HEK293 (cell line): ENCODE results near the gene CD44.

Experiments used
- CTCF ChIA-PET: fragments of 350-600 bp; formaldehyde crosslinking; extraction: SDS; loops from one replicate; lab custom pipeline; 2021; ENCODE audit warnings: antibody characterized with exemption; lab: Yijun Ruan, JAX
- POLR2A ChIA-PET: fragments of 300-600 bp; formaldehyde crosslinking; extraction: SDS; loops from one replicate; lab custom pipeline; 2020; ENCODE audit warnings: antibody characterized with exemption, inconsistent platforms; lab: Yijun Ruan, JAX
- H3K27ac ChIP-seq: fragments of 200-500 bp; sonication (Bioruptor generic); 2 replicates; pipeline ENCODE4 v1.5.1; 2014; ENCODE audit warnings: low read depth, low read length, control low read depth, inconsistent platforms; ENCODE audit errors: extremely low read depth
- H3K36me3 ChIP-seq, 2 experiments: fragments of 200-500 bp in 1 of 2; sonication (Bioruptor generic) in 1 of 2; 1 replicate in 1 of 2; 2 replicates in 1 of 2; pipeline ENCODE4 v1.5.1; 2014 to 2017; ENCODE audit warnings: inconsistent platforms in 2 of 2, low read length in 2 of 2; ENCODE audit not compliant: control insufficient read depth in 2 of 2, insufficient read depth in 1 of 2
- H3K4me1 ChIP-seq: fragments of 200-500 bp; sonication (Bioruptor generic); 2 replicates; pipeline ENCODE4 v1.5.1; 2014; ENCODE audit warnings: mild to moderate bottlenecking, low read length, inconsistent platforms; ENCODE audit not compliant: control insufficient read depth, insufficient read depth
- H3K4me3 ChIP-seq: 2 replicates; pipeline ENCODE4 v1.5.1; 2011; ENCODE audit warnings: low read depth, mild to moderate bottlenecking, control low read depth, low read length, moderate library complexity
- H3K9me3 ChIP-seq: fragments of 200-500 bp; sonication (Bioruptor generic); 2 replicates; pipeline ENCODE4 v1.5.1; 2014; ENCODE audit warnings: low read depth, low read length, inconsistent platforms; ENCODE audit not compliant: control insufficient read depth, insufficient read depth
- INSM2 ChIP-seq: fragments of 450-650 bp; formaldehyde crosslinking; IDR thresholded peaks from 2 replicates; pipeline ENCODE4 v1.5.1; 2016; ENCODE audit warnings: missing biosample characterization, missing genetic modification characterization
- KLF8 ChIP-seq: fragments of 450-650 bp; formaldehyde crosslinking; IDR thresholded peaks from 2 replicates; pipeline ENCODE4 v1.5.1; 2016; ENCODE audit warnings: missing biosample characterization, missing genetic modification characterization
- OSR2 ChIP-seq: fragments of 450-650 bp; formaldehyde crosslinking; IDR thresholded peaks from 2 replicates; pipeline ENCODE4 v1.5.1; 2016; ENCODE audit warnings: missing biosample characterization, missing genetic modification characterization
- PBX3 ChIP-seq: sonication (generic); formaldehyde crosslinking; IDR thresholded peaks from 2 replicates; pipeline ENCODE4 v1.8.1; 2022; ENCODE audit warnings: mild to moderate bottlenecking, moderate library complexity, missing genetic modification reagents
- PRDM1 ChIP-seq: fragments of 450-650 bp; formaldehyde crosslinking; IDR thresholded peaks from 2 replicates; pipeline ENCODE4; 2016; ENCODE audit warnings: missing biosample characterization, missing genetic modification characterization
- RBAK ChIP-seq: fragments of 450-650 bp; formaldehyde crosslinking; IDR thresholded peaks from 2 replicates; pipeline ENCODE4 v1.5.1; 2016; ENCODE audit warnings: missing biosample characterization, missing genetic modification characterization
- SP2 ChIP-seq: fragments of 450-650 bp; formaldehyde crosslinking; IDR thresholded peaks from 2 replicates; pipeline ENCODE4 v1.5.1; 2016; ENCODE audit warnings: missing biosample characterization, missing genetic modification characterization
- SP3 ChIP-seq: fragments of 450-650 bp; formaldehyde crosslinking; IDR thresholded peaks from 2 replicates; pipeline ENCODE4 v1.5.1; 2016; ENCODE audit warnings: missing biosample characterization, missing genetic modification characterization
- ZBTB11 ChIP-seq: fragments of 450-650 bp; formaldehyde crosslinking; conservative IDR thresholded peaks from 2 replicates; pipeline ENCODE4 v1.5.1; 2016; ENCODE audit warnings: low read depth, missing biosample characterization, missing genetic modification characterization
- ZBTB17 ChIP-seq: fragments of 450-650 bp; formaldehyde crosslinking; IDR thresholded peaks from 2 replicates; pipeline ENCODE4 v1.5.1; 2016; ENCODE audit warnings: missing biosample characterization, missing genetic modification characterization
- ZBTB48 ChIP-seq: fragments of 450-650 bp; formaldehyde crosslinking; IDR thresholded peaks from 2 replicates; pipeline ENCODE4 v1.5.1; 2016; ENCODE audit warnings: missing biosample characterization, missing genetic modification characterization
- ZNF112 ChIP-seq: fragments of 450-650 bp; formaldehyde crosslinking; IDR thresholded peaks from 2 replicates; pipeline ENCODE4 v1.5.0; 2017; ENCODE audit warnings: missing biosample characterization, missing genetic modification characterization
- ZNF175 ChIP-seq: fragments of 450-650 bp; formaldehyde crosslinking; IDR thresholded peaks from 2 replicates; pipeline ENCODE4 v1.5.1; 2016; ENCODE audit warnings: missing biosample characterization, missing genetic modification characterization
- ZNF19 ChIP-seq: fragments of 450-650 bp; formaldehyde crosslinking; IDR thresholded peaks from 2 replicates; pipeline ENCODE4; 2016; ENCODE audit warnings: missing biosample characterization, missing genetic modification characterization, low read depth
- ZNF221 ChIP-seq: fragments of 450-650 bp; formaldehyde crosslinking; IDR thresholded peaks from 2 replicates; pipeline ENCODE4 v1.5.1; 2017; ENCODE audit warnings: missing biosample characterization, missing genetic modification characterization, borderline replicate concordance
- ZNF24 ChIP-seq: fragments of 450-650 bp; formaldehyde crosslinking; IDR thresholded peaks from 2 replicates; pipeline ENCODE4 v1.5.1; 2016; ENCODE audit warnings: missing biosample characterization, missing genetic modification characterization
- ZNF248 ChIP-seq: fragments of 450-650 bp; formaldehyde crosslinking; IDR thresholded peaks from 2 replicates; pipeline ENCODE4 v1.5.1; 2017; ENCODE audit warnings: missing biosample characterization, missing genetic modification characterization
- ZNF302 ChIP-seq: fragments of 450-650 bp; formaldehyde crosslinking; IDR thresholded peaks from 2 replicates; pipeline ENCODE4 v1.5.1; 2016; ENCODE audit warnings: missing biosample characterization, missing genetic modification characterization, low read depth
- ZNF558 ChIP-seq: fragments of 450-650 bp; formaldehyde crosslinking; IDR thresholded peaks from 2 replicates; pipeline ENCODE4 v1.5.1; 2016; ENCODE audit warnings: missing biosample characterization, missing genetic modification characterization
- ZNF580 ChIP-seq: fragments of 450-650 bp; formaldehyde crosslinking; IDR thresholded peaks from 2 replicates; pipeline ENCODE4 v1.5.1; 2016; ENCODE audit warnings: missing biosample characterization, missing genetic modification characterization
- ZNF658 ChIP-seq: fragments of 450-650 bp; formaldehyde crosslinking; IDR thresholded peaks from 2 replicates; pipeline ENCODE4; 2016; ENCODE audit warnings: missing biosample characterization, missing genetic modification characterization
- ZNF660 ChIP-seq: fragments of 450-650 bp; IDR thresholded peaks from 2 replicates; pipeline ENCODE4 v1.5.1; 2018; ENCODE audit warnings: missing biosample characterization, mild to moderate bottlenecking, missing genetic modification characterization
- ZNF837 ChIP-seq: fragments of 450-650 bp; formaldehyde crosslinking; IDR thresholded peaks from 2 replicates; pipeline ENCODE4 v1.5.1; 2016; ENCODE audit warnings: missing biosample characterization, missing genetic modification characterization
- ZSCAN5A ChIP-seq: fragments of 450-650 bp; formaldehyde crosslinking; IDR thresholded peaks from 2 replicates; pipeline ENCODE4 v1.5.1; 2016; ENCODE audit warnings: missing biosample characterization, missing genetic modification characterization

CD44 gene

GRCh38 chr11:35215945-35216344 lies 77.0 kb downstream of the CD44 start (continued):
- no peak for TF ChIP-seq ZBTB11 (tag by site-specific recombination)
- no peak for TF ChIP-seq ZNF580 (tag by site-specific recombination)

GRCh38 chr11:35216962-35217678 lies 78.1 kb downstream of the CD44 start:
- POLR2A ChIA-PET, result no interaction called here
- H3K4me1 ChIP-seq, result no peaks in the 10 kb centered on the region
- TF ChIP-seq ZNF302 (no peak), KLF8 (tag by site-specific recombination) (no peak), ZNF558 (tag by site-specific recombination) (no peak), ZNF112 (tag by site-specific recombination) (no peak), ZNF837 (tag by site-specific recombination) (no peak), ZBTB17 (tag by site-specific recombination) (no peak), ZNF248 (tag by site-specific recombination) (no peak), INSM2 (tag by site-specific recombination) (no peak), ZSCAN5A (tag by site-specific recombination) (no peak), SP3 (tag by site-specific recombination) (no peak)
- H3K27ac ChIP-seq, result no peak overlapping the region
- no peaks in the 10 kb centered on the region for H3K36me3 ChIP-seq
- H3K9me3 ChIP-seq, result no peaks in the 10 kb centered on the region
- no peak overlapping the region for H3K4me3 ChIP-seq
- CTCF ChIA-PET, result interaction anchor here (1.1 to 1.2 kb wide), 2 partner anchors 13 to 18 kb away, joined by 3 read pairs; no protein-coding TSS in a partner anchor

GRCh38 chr11:35218956-35219355 lies 80.0 kb downstream of the CD44 start:
- CTCF ChIA-PET, result no interaction called here
- Histone ChIP-seq H3K27ac (no peak overlapping the region), H3K9me3 (no peaks in the 10 kb centered on the region), H3K36me3 (no peaks in the 10 kb centered on the region), H3K4me1 (no peaks in the 10 kb centered on the region), H3K4me3 (no peak overlapping the region)
- POLR2A ChIA-PET, result no interaction called here
- no peak for TF ChIP-seq OSR2 (tag by site-specific recombination)
- no peak for TF ChIP-seq ZNF660 (tag by site-specific recombination)
- no peak for TF ChIP-seq ZNF221 (tag by site-specific recombination)
- no peak for TF ChIP-seq PRDM1
- no peak for TF ChIP-seq ZNF175 (tag by site-specific recombination)
- TF ChIP-seq ZBTB48 (tag by site-specific recombination), result no peak
- TF ChIP-seq ZNF658 (tag by site-specific recombination), result no peak
- no peak for TF ChIP-seq INSM2 (tag by site-specific recombination)
- no peak for TF ChIP-seq SP2 (tag by site-specific recombination)
- TF ChIP-seq KLF8 (tag by site-specific recombination), result no peak
- TF ChIP-seq ZNF19 (tag by site-specific recombination), result no peak
- no peak for TF ChIP-seq RBAK (tag by site-specific recombination)
- TF ChIP-seq ZNF24 (tag by site-specific recombination), result no peak
- TF ChIP-seq PBX3 (CRISPR knock-in tag), result no peak
